Eye (tissue), 1 donor: ENCODE measurements around the gene MOB1B.
"Not testable (repeated sequence)": the region's sequence is repeated elsewhere in the genome, so short reads cannot be mapped to it uniquely, and the experiment has no call there.

Experiments
- DNase-seq: peaks from one replicate; pipeline ENCODE4 v3.0.0-alpha.2; 2015

The MOB1B gene

GRCh38 chr4:71009890-71010588, 107.9 kb downstream of the MOB1B start:
- DNase-seq: peak; percentile 78

GRCh38 chr4:71011451-71011850, 109.3 kb downstream of the MOB1B start:
- DNase-seq: no peak

GRCh38 chr4:71017391-71017790, 115.2 kb downstream of the MOB1B start:
- DNase-seq: not testable (repeated sequence)

GRCh38 chr4:71020611-71021010, 118.4 kb downstream of the MOB1B start:
- DNase-seq: no peak

- DNase-seq: no peak
Observed at GRCh38 chr4:71025654-71026053, 123.5 kb downstream of the MOB1B start.

GRCh38 chr4:71026086-71026485, 123.9 kb downstream of the MOB1B start:
- no peak for DNase-seq

GRCh38 chr4:71027611-71028010, 125.4 kb downstream of the MOB1B start:
- no peak for DNase-seq

- DNase-seq: no peak
Observed at GRCh38 chr4:71029504-71029903, 127.3 kb downstream of the MOB1B start.

- not testable (repeated sequence) for DNase-seq
Observed at GRCh38 chr4:71032106-71032505, 129.9 kb downstream of the MOB1B start.
